HG02840 (cell line): ENCODE data around the gene RCC2.
"Not testable (repeated sequence)": the region's sequence is repeated elsewhere in the genome, so short reads cannot be mapped to it uniquely, and the experiment has no call there.

Experiments used
- ATAC-seq: cut with Tn5 transposase; IDR thresholded peaks from one replicate; pipeline ENCODE4 v1.9.1; 2021; ENCODE audit warnings: mild to moderate bottlenecking, moderate library complexity, moderate number of reproducible peaks; ENCODE audit not compliant: unreplicated experiment, low FRiP score

The RCC2 gene

GRCh38 chr1:17422461-17422860 is 17.0 kb downstream of the RCC2 start:
- ATAC-seq = no peak

- ATAC-seq = no peak
These were observed 19.0 kb downstream of the RCC2 start for GRCh38 chr1:17420391-17420918.

- ATAC-seq = no peak
These were observed 19.7 kb downstream of the RCC2 start for GRCh38 chr1:17419626-17420328.

- ATAC-seq = no peak
These were observed 23.1 kb downstream of the RCC2 start for GRCh38 chr1:17416389-17416788.

GRCh38 chr1:17414022-17414421 is 25.5 kb downstream of the RCC2 start:
- no peak for ATAC-seq

- ATAC-seq = no peak
These were observed 27.2 kb downstream of the RCC2 start for GRCh38 chr1:17412093-17412870.

- ATAC-seq = no peak
These were observed 30.1 kb downstream of the RCC2 start for GRCh38 chr1:17409391-17409811.

- ATAC-seq = not testable (repeated sequence)
These were observed 31.5 kb downstream of the RCC2 start for GRCh38 chr1:17407786-17408514.

- ATAC-seq = not testable (repeated sequence)
These were observed 32.6 kb downstream of the RCC2 start for GRCh38 chr1:17406760-17407475.

- ATAC-seq = no peak
These were observed 33.3 kb downstream of the RCC2 start for GRCh38 chr1:17405898-17406759.

- no peak for ATAC-seq
These were observed 34.7 kb downstream of the RCC2 start for GRCh38 chr1:17404820-17405219.

- no peak for ATAC-seq
These were observed 35.3 kb downstream of the RCC2 start for GRCh38 chr1:17404034-17404684.

GRCh38 chr1:17403081-17403480 is 36.4 kb downstream of the RCC2 start:
- no peak for ATAC-seq

GRCh38 chr1:17401841-17402240 is 37.6 kb downstream of the RCC2 start:
- ATAC-seq = no peak

- no peak for ATAC-seq
These were observed 38.6 kb downstream of the RCC2 start for GRCh38 chr1:17400725-17401341.

- ATAC-seq = no peak
These were observed 41.4 kb downstream of the RCC2 start for GRCh38 chr1:17397910-17398695.

GRCh38 chr1:17393230-17393629 is 46.2 kb downstream of the RCC2 start:
- ATAC-seq = no peak
